Measurements from ENCODE around the gene MAD2L1BP. TPM values are rescaled to one million over a fixed set of nuclear protein-coding genes. Genes with fewer than 3 reads are reported as not detected.

Gene MAD2L1BP
- total RNA-seq, 1 donor from 2014 or later, result 33.3 TPM

GRCh38 chr6:43687437-43688347, 52.1 kb downstream of the MAD2L1BP start, which contains the start of gene MRPS18A:
Gene MRPS18A (minus strand): TSS chr6:43687791. CDS start chr6:43687779, 12 bp downstream.
- peak; percentile 82 for DNase-seq (ENCODE audit: extremely low spot score, unreplicated experiment)
- H3K4me3 Mint-ChIP-seq, result peak within 1 kb of the TSS; percentile 96
- H3K4me1 Mint-ChIP-seq (ENCODE audit: unreplicated experiment), result peaks cover 47% of the 10 kb centered on the region
- peaks cover 12% of the 10 kb centered on the region for H3K36me3 Mint-ChIP-seq
- H3K9me3 Mint-ChIP-seq, result no peaks in the 10 kb centered on the region
- H3K27me3 Mint-ChIP-seq, result no peaks in the 10 kb centered on the region
- H3K27ac Mint-ChIP-seq, result peak within 1 kb of the TSS; percentile 90
- TF ChIP-seq, protein P1, sequence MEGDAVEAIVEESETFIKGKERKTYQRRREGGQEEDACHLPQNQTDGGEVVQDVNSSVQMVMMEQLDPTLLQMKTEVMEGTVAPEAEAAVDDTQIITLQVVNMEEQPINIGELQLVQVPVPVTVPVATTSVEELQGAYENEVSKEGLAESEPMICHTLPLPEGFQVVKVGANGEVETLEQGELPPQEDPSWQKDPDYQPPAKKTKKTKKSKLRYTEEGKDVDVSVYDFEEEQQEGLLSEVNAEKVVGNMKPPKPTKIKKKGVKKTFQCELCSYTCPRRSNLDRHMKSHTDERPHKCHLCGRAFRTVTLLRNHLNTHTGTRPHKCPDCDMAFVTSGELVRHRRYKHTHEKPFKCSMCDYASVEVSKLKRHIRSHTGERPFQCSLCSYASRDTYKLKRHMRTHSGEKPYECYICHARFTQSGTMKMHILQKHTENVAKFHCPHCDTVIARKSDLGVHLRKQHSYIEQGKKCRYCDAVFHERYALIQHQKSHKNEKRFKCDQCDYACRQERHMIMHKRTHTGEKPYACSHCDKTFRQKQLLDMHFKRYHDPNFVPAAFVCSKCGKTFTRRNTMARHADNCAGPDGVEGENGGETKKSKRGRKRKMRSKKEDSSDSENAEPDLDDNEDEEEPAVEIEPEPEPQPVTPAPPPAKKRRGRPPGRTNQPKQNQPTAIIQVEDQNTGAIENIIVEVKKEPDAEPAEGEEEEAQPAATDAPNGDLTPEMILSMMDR (conservative IDR thresholded peaks at IDR 0.05), result no peak

DNA sequence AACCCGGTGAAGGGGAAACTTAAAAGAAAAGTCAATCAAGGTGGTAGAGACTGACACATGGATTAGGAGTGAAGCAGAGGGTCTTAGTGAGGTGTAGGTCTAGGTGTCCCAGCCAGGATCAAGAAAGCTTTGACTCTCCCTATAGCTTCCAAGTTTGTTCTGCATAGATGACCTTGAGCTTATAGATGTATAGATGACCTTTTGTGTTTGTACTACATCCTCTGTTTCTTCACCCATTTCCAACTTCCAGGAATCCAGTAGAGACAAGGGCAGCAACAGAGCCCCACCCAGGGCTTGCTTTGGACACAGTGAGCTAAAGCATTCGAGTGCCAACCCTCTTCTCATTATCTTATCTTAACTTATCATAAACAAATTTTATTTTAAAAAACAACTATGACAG, 53.8 kb downstream of the MAD2L1BP start:
- H3K36me3 Mint-ChIP-seq, result peaks cover 10% of the 10 kb centered on the region
- TF ChIP-seq, protein P1 (conservative IDR thresholded peaks at IDR 0.05), result no peak
- H3K4me3 Mint-ChIP-seq, result peak overlapping the region; percentile 29
- no peaks in the 10 kb centered on the region for H3K27me3 Mint-ChIP-seq
- no peaks in the 10 kb centered on the region for H3K9me3 Mint-ChIP-seq
- DNase-seq (ENCODE audit: extremely low spot score, unreplicated experiment), result no peak
- no peak overlapping the region for H3K27ac Mint-ChIP-seq
- H3K4me1 Mint-ChIP-seq (ENCODE audit: unreplicated experiment), result peaks cover 31% of the 10 kb centered on the region

Other genes starting within 250 kb of the MAD2L1BP start
- 39.1 and 46.5 TPM in 2 replicates for gene ABCC10, start 208.3 kb upstream of the MAD2L1BP start, total RNA-seq (ENCODE audit: low replicate concordance)
- gene DLK2, start 180.3 kb upstream of the MAD2L1BP start, total RNA-seq (ENCODE audit: low replicate concordance), result 3.3 and 3.4 TPM in 2 replicates
- 34.7 and 44.5 TPM in 2 replicates for gene TJAP1, start 158.3 kb upstream of the MAD2L1BP start, total RNA-seq (ENCODE audit: low replicate concordance)
- gene LRRC73, start 125.5 kb upstream of the MAD2L1BP start, total RNA-seq (ENCODE audit: low replicate concordance), result 1.5 and 2.9 TPM in 2 replicates
- gene YIPF3, start 118.9 kb upstream of the MAD2L1BP start, total RNA-seq (ENCODE audit: low replicate concordance), result 122 and 135 TPM in 2 replicates
- gene POLR1C, start 118.8 kb upstream of the MAD2L1BP start, total RNA-seq (ENCODE audit: low replicate concordance), result 57.4 and 60.8 TPM in 2 replicates
- 39.2 and 61.1 TPM in 2 replicates for gene XPO5, start 59.8 kb upstream of the MAD2L1BP start, total RNA-seq (ENCODE audit: low replicate concordance)
- 33.2 and 37.6 TPM in 2 replicates for gene POLH, start 59.7 kb upstream of the MAD2L1BP start, total RNA-seq (ENCODE audit: low replicate concordance)
- 48.6 and 77.6 TPM in 2 replicates for gene GTPBP2, start 6.6 kb upstream of the MAD2L1BP start, total RNA-seq (ENCODE audit: low replicate concordance)
- gene RSPH9, start 9.2 kb downstream of the MAD2L1BP start, total RNA-seq (ENCODE audit: low replicate concordance), result 0.14 and 0.53 TPM in 2 replicates
- gene MRPS18A, start 52.0 kb downstream of the MAD2L1BP start, total RNA-seq (ENCODE audit: low replicate concordance), result 43.7 and 49.1 TPM in 2 replicates
- gene VEGFA, start 134.4 kb downstream of the MAD2L1BP start, total RNA-seq (ENCODE audit: low replicate concordance), result 102 and 136 TPM in 2 replicates